SHP77 treated with DMSO at 0.1 percent for 48 hours (cell line): Measurements from ENCODE around the gene GMPPA.

Experiments
- DNase-seq: peaks from one replicate; lab custom pipeline; 2025; lab: John Stamatoyannopoulos, UW

GMPPA gene

DNA sequence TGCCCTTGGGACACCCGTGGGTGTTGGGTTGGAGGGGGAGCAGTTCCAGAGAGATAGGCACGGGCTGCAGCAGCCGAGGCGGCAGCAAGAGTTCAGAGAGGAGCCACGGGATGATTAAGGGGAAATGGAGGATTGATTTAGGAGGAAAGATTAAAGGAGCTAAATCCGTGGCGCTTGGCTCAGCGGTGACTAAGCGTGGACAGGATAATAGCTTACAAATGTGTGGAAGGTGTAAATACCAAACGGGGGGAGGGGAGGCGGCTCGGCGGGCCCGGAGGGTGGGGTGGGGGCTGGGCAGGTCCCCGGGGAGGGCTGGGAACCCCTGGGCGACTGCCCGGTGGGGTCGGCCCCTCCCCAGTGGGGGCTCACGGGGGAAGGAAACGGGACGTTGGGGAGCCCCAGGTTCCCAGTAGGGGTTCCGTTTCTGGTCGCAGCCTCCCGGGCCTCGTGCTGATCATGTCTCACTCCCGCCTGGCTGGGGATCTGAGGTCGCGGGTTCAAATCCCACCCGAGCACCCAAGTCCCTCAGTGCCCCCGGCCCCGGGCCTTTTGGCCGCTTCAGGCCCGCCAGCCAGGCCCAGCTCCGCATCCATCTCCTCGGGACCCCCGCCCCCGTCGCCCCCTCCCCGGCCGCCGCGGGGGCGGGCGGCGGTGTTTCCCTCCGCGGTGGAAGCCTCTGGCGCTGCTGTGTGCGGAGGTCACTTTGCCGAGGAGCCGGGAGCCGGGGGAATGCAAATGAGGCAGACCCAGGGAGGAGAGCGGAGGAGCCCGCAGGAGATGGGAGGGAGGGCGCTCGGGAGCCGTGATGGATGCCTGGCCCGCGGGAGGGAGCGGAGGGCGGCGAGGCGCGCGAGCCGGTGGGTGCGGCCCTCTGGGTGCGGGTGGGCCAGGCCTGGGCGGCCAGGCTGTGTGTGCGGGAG lies 23.7 kb downstream of the GMPPA start:
- DNase-seq, result no peak

DNA sequence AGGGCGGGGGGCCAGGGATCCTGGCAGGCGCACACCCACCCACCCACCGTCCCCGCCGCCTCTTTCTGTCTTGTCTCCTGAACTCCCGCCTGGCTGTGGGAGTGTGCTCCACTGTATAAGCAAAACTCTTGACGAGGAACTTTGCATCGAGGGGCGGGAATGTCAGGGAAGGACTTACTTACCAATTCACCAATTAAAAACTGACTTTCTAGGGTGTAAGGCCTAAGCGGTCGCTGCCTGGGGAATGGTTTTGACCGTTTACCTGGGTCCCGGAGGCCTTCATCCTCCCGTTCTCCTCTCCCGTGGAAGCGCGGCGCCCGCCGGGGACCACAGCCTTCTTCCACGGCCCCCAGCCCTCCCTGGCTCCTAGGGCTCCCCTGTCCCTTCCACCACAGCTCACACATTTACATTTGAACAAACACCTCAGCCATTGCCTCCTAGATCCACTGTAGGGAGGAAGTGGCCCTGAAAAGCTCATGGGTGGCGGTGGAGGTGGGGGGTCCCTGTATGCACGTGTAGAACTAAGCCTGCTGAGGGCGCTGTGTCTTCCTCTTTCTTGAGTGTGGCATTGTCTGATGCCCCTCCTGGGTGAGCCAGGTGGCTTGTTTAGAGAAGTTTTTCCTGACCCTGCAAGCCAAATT lies 24.5 kb downstream of the GMPPA start:
- no peak for DNase-seq

DNA sequence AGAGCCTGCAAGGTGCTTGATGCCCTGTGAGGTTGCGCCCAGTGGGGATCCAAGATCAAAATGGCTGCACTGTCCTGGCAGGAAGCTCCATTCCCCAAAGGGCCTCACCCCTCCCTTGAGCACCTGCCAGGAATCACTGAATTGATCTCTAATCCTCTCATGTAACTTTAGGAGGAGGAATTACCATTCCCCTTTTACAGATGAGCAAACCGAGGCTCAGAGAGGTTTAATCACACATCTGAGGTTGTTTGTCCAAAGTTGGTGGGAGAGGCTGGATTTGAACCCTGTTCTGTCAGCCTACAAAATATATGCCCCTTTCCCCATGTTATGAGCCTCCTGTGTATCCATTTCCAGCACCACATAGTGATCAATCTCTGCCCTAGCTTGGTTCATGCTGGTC lies 26.1 kb downstream of the GMPPA start:
- DNase-seq, result no peak

DNA sequence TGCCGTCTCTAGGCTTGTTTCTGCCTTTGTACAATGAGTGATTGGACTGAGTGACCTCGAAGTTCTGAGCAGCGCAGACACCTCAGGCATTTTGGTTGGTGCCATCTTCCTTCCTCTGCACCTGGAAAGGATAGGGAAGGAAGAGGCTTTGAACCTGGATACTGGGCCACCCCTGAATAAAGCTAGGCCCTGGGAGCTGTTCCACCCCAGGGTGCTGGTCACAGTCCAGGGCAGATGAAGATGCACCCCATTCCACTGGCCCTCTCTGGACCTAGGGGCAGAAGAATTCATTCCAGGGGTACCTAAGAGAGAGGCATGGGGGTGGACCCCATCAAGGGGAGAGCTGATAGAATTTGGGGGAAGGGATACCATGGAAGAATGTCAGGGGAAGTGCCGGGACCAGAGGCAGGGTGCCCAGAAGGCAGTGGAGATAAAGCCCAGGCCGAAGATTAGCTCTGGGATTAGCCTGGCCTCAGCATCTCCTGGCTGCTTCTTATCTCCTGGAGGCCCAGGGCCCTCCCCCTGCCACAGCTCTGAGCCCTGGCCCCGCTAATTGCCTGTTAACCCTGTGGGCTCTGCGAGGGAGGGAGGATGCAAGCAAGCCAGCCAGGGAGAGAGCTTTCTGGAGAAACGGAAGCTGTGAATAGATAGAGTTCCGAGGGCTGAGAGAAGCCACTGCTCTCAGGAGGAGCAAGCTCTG lies 27.0 kb downstream of the GMPPA start:
- DNase-seq, result no peak

DNA sequence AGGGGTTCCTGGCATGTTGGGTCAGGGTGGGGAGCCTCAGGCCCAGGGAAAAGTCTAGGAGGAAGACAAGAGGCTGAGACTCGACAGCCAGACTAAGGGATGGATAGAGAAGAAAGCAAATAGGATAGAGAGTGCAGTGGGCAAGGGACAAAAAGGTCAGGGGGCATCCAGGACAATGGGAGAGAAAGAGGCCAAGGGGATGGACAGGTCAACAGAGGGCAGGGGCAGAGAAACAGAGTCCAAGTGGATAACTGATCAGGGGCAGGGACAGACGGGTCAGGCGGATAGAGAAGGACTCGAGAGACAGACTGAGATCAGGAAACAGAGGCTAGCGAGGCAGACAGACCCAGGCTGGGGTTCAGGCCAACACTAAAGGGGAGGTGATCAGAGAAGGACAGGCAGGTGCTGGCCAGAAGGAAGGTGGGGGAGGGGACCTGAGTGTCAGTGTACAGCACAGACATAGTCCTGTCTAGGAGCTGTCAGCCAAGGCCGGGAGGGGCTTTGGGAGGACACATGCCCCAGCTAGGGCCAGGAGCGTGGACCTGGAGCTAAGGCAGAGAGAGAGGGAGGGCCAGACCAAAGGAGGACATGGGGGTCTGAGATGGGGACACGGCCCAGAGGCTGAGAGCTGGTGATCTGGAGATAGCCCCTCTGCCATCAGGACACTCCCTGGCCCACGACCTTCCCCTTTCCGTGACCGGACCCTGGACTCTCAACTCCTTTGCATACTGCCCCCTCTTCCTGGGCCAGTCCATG lies 27.8 kb downstream of the GMPPA start:
- no peak for DNase-seq

DNA sequence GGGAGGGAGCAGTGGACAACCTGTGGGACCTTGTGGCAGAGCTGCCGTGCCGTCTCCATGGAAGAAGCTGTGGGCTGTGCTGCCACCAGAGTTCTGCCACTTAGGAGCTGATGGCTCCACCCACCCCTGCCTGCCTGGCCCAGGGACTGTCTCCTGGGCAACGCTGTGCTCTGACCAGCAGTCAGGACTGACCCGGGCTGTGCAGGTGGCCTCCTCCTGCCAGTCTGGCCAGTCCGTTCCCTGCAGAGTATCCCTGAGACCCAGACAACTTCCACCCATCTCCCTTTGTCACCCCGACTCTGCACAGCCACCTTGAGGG lies 28.3 kb downstream of the GMPPA start:
- DNase-seq, result no peak

DNA sequence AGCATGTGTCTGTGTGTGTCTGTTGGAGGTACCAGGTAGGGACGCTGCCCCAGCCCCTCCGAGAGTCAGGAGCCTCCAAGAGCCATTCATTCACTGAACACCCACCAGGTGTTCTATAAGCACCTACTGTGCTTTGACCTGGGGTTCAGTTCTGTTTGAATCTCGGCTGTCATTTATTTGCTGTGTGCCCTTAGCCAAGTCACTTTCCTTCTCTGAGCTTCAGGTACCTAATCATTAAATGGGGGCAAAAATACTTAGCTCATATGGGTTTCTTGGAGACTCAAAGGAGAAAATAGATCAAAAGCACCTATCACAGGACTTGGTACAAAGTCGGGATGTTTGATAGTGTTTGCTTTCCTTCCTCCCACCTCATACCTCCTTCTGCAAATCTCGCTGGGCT lies 28.8 kb downstream of the GMPPA start:
- no peak for DNase-seq

DNA sequence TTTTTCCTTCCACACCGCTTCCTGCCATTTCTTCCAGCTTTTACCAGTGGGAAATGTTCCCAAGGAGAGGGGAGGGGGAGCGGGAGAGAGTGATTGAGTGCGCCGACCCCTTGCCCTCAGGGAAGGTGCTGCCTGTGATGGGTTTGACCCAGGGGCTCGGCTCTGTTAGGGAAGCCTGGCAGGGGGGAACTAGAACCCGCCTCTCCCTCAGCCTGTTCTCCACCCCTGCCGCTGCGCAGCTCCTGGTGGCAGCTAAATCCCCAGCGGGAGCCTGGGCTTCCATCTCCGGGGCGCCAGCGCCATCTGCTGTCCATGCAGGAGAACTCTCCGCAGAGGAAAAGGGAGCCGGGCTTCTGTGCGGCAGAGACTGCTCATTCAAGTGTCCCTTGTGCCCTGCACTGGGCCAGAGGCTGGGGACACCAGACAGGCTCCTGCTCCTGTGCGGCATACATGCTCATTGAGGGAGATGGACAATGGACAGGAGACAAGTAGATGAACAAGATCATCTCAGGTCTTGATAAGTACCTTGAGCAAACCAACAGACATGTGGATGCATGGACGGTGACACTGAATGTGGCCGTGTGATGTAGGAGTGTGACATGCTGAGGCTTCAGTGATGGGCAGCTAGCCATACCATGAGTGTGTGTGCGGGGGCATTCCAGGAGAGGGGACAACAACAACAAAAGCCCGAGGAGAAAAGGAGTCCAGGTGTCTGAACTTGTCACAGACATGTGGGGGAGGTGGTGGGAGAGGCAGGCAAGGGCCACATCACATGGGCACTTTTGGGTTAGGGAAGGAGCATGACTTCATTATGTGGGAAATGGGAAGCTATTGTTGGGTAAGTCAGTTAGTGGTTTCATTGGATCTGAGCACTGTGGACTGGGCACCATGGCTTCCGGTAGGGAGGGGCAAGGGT lies 31.6 kb downstream of the GMPPA start:
- peak; percentile 65 for DNase-seq

DNA sequence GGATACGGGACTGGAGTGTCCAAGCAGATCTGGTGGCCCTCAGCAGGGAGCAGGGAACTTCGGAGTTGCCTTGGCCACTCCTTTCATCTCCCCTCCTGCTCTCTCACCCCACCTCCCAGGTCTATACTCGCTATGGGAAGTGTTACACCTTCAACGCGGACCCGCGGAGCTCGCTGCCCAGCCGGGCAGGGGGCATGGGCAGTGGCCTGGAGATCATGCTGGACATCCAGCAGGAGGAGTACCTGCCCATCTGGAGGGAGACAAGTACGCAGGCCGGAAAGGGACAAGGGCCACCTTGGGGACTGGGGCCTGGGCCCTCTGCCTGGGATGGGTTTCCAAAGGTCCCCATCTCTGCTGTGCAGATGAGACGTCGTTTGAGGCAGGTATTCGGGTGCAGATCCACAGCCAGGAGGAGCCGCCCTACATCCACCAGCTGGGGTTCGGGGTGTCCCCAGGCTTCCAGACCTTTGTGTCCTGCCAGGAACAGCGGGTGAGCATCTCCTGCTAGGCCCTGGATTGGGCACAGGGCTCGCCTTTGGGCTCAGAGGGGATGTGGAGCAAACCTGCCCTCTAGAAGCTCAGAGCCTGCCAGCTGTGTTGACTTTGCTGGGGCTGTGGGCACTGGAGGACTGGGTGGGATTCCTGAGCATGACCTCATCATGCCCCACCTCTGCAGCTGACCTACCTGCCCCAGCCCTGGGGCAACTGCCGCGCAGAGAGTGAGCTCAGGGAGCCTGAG lies 33.1 kb downstream of the GMPPA start:
- DNase-seq, result no peak

DNA sequence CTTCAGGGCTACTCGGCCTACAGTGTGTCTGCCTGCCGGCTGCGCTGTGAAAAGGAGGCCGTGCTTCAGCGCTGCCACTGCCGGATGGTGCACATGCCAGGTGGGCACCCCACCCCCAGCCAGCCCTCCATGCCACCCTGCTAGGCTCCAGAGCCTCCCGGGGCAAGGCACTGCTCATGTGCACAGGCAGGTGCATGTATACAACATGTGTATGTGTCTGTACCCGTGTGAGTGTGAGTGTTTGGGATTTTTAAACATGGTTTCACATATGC lies 33.6 kb downstream of the GMPPA start:
- no peak for DNase-seq

DNA sequence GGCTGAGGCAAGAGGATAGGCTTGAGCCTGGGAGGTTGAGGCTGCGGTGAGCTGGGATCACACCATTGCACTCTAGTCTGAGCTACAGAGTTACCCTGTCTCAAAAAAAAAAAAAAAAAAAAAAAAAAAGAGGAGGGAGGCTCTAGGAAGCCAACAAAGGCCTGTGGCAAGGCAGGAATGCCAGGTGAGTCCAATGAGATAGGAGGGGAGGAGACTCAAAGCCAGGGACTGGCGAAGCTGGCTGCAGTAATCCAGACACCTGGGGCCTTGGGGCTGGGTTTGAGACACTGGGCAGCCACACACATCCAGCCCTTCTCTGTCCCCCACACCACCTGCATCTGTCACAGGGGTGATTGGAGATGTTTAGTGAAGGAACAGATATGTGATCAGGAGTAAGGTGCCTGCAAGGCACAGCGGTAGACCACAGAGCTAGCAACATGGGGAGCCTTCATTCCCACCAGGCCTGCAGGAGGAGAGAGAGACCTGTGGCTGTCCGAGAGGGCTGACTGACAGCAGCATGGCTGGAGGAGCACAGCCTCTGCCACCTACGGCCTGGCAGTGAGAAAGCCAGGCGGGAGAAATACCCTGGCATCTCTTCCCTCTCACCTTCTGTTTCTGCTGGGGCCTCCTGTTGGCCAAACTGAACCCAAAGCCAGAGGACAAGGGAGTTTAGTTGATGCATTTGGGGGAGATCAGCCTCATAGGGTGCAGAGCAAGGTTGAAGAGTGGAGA lies 35.4 kb downstream of the GMPPA start:
- no peak for DNase-seq

DNA sequence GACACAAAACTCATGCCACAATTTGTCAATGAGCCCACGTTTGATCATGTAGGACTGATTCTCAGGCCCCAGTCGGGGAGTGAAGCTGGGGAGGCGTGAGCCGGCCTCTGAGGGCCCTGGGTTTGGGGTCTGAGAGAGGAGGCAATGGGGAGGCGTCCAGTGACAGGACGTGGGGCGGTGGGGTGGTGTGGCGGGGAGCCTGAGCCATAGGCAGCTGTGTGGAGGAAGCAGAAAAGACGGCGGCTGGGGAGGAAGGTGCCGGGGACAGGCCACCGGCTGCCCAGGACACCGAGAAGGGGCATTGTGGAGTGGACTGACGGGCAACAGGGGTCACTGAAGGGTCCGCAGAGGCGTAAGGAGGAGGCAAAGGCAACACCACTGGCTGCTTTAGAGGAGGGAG lies 37.7 kb downstream of the GMPPA start:
- no peak for DNase-seq

DNA sequence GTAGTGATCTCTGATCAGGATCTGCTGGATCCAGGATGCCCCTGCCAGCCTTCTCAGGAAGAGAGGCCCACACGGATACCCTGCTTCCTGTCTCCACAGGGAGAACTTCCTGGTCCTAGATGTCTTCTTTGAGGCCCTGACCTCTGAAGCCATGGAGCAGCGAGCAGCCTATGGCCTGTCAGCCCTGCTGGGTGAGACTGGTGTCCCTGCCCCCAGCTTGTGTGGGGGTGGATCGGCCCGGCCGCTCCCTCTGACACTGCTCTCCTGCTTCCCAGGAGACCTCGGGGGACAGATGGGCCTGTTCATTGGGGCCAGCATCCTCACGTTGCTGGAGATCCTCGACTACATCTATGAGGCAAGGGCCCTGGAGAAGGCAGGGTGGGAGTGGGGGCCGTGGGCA lies 38.3 kb downstream of the GMPPA start:
- DNase-seq, result no peak

DNA sequence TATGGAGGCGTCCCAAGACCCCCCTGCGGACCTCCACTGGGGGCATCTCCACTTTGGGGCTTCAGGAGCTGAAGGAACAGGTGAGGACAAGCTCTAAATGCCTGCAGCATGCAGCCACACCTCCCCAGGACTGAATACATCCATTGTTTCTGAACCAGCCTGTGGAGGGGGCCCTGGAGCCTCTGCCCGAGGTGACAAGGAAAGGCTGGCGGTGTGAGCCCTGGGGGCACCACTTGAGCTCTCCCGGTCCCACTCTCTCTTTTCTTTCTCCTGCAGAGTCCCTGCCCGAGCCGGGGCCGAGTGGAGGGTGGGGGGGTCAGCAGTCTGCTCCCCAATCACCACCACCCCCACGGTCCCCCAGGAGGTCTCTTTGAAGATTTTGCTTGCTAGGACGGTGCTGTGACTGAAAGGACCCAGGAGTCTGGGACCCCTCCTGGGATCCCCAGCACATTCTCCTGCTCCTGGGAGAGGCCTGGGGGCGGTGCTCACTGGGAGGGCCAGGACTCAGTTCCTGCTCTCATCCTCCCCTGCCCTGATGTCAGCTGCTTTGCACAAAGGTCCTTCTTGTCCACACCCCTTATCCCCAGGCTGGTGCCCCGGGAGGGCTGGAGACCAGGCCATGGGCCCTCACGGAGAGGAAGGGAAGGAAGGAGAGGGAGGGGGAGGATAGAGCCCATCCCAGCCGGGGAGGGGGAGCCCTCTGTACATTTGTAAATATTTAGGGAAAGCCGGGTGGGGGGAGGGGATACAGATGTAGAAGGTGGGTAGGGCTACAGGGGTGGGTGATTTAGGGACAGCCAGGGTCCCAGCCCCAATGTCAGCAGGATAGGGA lies 39.2 kb downstream of the GMPPA start:
- no peak for DNase-seq

DNA sequence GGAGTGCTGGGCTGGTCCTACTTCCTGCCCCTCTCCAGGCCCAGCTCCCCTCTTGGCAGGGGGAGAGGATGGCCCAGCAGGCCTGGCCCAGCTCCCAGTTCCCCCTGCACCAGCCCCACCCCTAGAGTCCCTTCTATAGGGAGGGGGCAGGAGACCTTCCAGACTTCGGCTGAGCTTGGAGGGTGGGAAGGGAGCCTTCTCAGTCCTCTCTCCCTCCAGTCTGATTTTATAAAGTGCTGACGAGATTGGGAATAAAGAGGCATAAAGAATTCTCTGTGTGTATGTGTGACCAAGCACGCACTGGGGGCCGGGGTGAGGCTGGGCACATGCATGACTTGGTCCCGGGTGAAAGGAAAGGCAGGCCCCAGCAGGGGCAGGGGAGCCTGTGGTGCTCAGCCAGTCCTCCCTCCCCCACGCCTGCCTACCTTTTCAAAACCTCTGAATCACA lies 39.8 kb downstream of the GMPPA start:
- DNase-seq, result no peak

DNA sequence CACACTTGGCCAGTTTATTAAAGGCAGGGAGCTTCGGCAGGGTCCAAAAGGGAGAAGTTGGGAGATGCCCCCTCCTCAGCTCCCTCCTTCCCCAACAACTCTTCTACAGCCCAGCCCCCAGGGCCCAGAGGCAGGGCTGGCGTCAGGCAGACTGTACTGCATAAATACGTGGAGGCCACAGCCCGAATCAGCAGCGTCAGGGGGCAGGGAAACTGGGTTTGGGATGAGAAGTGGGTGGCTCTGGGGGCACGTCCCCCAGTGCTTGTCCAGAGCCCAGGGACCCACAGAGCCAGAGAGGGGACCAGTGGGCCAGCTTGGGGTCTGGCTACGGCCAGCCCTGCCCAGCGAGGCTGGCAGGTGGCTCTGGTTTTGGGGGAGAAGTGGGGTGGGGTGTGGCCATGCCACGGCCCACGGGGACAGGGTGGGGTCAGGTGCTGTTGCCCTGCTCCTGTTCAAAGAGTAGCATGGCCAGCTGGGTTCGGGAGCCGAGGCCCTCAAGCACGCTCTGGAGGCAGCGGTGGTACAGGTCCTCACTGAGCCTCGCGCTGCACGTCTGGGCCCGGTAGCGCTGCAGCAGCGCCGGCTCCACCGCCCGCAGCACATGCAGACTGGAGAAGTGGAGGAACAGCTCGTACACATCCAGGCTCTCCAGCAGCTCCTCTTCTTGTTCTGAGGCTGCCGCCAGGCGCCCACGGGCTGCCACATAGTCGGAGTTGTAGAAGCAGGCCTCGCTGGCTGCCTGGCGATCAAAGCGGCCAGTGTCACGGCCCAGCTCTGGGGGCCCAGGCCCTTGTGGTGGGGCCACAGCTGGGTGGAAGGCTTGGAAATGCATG lies 40.5 kb downstream of the GMPPA start:
- DNase-seq, result no peak

DNA sequence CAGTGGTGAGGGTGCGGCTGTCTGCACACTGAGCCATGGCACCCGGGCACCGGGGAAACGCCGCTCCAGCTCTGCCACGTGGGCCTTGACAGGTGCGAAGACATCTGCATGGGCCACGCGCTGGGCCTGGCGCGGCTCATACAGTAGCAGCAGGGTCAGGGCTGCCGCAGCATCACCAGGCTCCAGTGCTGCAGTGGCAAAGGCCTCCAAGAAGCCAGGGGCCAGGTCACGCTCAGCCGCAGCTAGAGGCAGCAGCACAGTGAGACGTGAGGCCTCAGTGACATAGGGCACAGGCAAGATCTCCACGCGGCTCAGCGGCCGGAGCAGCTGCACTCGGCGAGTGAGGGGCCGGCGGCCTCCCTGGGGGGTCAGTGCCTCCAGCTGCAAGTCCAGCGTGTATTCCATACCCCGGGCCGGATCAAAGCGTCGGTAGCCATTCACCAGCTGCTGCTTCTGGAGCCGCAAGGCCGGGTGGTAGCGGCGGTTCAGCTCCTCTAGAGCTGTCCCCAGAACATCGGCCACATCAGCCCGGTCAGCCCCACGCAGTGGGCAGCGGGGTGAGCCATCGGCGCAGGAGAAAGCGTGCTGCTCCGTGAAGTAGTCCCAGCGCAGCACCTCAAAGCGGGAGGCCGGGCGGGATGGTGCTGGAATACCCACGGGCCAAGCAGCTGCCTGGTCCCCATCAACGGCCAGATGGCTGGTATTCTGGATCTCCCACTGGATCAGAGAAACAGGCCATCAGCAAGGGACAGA lies 41.4 kb downstream of the GMPPA start:
- no peak for DNase-seq
